Inflammatory macrophage (primary cell): ENCODE results near the gene CKLF.
"Not testable (repeated sequence)": the region's sequence is repeated elsewhere in the genome, so short reads cannot be mapped to it uniquely, and the experiment has no call there.

Source experiments
- DNase-seq, 2 donors: peaks; one replicate each; pipeline ENCODE4 v3.0.0-alpha.2; 2020 to 2022

CKLF gene

DNA sequence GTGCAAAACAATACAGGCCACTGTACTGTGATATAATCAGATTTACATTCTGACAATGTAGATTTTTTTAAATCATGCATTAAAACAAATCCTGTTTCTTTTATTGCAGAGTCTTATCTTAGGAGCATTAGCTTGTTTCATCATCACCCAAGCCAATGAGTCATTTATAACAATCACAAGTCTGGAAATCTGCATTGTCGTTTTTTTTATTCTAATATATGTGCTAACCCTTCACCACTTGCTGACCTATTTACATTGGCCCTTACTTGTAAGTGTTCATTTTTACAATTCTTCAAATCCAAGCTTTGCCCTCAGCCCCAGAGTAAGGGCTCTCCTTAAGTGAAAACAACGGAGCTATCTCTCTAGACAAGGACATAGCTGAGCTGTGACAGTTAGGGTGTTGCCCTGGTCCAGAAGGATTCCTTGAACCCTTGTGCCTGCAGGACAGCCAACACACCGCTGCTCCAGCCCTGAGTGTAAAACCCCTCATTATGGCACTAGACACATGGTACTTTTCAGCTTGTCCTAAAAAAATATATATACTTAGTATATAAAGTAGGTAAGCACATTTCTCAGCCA is 17.5 kb downstream of the CKLF start:
- DNase-seq: peak; percentile 44 to 58

DNA sequence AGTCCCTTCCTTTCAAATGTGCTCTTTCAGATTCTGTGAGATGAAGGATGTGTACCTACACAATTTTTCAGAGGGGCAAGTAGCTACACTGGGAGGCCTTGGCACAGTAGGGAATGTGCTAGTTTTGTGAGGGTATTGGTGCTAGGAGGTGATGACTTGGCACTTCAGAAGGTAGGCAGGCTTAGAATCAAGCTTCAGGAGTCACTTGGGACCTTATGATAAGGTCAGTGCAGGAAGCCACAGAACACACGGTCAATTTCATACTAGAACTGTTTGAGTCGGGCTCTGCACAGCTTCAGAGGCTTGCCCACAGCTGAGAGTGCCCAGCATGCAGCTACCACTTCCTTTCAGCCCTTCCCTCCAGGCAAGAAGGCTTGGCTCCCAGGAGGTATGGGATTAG is 20.0 kb downstream of the CKLF start:
- DNase-seq: no peak

DNA sequence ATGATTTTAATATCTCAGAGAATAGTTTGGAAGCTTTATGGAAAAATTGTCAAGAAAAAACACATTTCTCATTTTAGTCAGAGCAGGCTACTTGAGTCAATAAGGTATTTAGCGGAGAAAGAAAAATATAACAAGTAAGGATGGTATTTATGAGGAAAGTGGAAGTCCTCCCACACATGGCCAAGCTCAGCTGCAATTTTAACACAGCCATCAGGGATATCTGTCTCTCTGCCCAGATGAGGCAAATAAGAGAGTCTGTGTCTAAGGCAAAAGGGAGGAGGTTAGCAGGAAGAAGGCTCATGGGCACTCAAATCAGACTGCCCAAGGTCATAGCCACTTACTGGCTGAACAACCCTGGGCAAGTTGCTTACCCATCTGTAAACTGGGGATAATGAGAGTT is 21.7 kb downstream of the CKLF start:
- DNase-seq: peak; percentile 49 to 65

DNA sequence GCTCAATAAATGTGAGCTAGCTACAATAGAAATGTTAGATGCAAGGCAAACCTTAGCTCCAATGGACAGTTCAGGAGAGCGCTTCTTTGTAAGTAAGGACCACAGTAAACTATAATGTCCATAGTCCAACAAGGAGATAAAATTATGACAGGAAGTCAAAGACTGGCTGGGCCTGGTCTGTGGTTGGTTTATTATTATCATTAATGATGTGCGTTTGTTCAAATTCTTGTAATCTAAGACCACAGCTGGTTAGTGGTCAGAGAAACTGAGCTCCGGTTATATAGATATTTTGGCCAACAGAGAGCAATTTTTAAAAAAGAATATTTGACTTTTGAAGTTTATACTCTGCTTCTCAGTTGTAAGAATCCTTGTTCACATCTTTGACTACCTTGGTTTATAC is 22.2 kb downstream of the CKLF start:
- DNase-seq: no peak

DNA sequence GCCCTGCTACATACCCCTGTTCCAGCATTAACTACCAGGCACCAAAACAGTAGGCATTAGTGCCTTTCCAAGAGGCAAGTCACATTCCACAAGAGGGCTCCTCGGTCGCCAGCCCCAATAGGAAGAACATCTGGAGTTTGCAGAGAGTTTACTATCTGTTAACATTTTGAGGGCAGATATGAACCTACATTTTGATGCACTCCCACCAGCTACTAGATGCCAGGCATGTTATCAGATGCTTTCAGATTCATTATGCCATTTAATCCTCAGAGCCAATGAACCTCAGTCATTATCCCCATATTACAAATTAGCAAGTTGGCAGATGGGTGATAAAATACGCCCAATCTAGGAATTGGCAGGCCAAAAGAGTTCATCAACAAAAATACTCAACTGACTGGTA is 22.7 kb downstream of the CKLF start:
- no peak for DNase-seq

DNA sequence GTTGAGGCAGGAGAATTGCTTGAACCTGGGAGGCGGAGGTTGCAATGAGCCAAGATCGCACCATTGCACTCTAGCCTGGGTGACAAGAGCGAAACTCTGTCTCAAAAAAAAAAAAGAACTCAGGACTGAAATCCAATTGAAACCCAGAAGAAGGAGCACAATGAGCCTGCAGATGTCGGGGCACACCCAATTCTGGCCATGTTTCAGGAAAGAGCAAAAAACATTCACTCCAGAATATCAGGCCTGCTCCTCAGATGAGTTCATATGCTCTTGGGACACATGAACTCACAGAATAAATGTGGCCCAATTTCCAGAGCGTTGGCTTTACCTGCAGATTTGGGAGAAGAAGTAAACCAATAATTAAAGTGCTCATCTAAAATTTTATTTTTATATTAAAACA is 23.9 kb downstream of the CKLF start:
- DNase-seq: no peak

DNA sequence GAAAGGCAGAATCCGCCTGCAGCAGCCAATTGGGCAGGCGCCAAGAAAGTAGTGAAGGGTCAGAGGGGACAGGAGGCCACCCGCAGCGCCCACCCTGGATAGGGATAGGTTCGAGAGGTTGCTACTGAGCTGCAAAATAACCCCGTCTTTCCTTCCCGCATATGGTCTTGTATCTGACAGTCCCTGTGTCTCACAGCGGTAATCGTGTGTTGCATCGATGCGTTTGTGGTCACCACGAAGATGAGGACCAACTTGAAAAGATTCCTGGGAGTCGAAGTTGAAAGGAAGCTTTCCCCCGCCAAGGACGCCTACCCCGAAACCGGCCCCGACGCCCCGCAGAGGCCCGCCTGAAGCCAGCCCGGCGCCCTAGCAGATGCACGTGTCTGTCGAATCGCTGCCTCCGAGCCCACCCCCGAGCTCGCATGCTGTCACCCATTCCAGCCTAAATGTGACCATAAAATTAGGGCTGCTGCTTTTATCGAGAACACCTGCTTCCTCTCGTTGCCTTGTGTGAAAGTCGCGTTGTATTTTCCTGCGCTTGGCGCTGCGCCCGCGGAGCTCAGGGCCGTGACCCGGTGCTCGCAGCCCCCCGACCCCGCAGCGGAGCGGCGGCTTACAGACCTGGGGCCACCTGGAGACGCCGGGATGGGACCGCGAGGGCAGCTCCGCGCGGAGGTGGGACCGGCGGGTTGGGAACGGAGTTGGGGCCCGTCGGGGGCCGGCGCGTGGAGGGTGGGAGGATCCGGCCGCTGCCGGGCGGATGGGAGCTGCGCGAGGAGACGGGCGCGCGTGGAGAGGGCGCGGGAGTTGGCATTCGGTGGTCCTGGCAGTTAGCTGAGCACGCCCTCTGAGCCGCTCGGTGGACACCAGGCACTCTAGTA is 26.5 kb downstream of the CKLF start, which contains the start of gene CMTM2:
CMTM2 (plus strand) TSS at position 813 of the 881 bp plus-strand sequence. CDS start 145 bp downstream, outside the sequence.
- no peak for DNase-seq

DNA sequence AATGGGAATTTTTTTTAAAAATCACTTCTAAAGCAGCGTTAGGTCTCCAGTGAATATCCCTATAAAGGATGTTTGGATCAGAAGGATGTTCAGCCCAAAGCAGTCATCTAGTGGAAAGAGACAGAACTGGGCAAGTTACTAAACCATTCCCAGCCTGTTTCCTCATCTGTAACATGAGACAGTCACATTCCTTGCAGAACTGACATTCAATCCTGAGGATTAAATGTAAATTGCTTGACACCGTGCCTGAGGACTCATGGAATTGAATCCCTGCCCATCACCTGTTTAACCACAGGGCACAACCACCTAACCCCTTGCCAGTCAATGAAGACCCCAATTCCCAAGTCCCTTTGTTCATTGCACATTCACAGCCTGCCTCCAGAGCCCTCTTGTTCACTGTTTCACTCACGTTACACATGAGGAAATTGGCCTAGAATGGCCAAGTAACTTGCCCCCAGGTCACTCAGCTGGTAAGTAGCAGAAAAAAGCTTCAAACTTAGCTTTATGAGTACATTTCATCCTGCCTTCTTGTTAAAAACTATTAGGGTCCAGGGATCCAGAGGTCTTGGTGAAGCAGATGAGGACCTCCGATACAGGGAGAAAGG is 28.3 kb downstream of the CKLF start:
- DNase-seq: no peak

DNA sequence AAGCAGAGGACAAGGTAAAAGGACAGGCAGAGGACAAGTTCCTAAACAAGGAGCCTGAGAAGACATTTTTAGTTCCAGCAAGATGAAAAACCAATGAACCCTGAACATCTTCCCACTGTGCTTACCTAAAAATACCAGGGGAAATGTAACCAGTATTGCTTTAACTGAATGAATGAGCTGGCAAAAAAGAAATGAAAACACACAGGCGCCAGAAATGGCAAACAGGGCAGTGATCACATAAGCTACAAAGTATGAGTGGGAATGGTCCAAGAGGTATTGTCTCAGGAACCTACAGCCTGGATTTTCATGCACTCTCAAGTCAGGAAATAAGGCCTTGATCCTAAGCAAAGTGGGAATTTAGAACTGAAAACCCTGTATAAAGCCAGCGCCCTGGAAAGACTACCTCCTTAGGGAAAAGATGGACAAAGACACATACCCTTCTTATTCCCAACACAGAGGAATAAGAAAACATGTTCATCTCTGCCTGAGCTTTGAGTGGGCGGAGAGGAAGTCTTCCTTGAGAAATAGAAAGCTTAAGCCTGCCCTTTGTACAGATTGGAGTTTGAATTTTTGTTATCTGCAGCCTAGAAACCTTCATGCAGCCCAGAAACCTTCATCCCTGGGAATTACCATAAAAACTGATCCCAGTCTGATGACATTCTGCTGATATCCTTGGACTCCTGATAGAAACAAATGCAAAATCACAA is 29.0 kb downstream of the CKLF start:
- DNase-seq: peak; percentile 71 to 75

DNA sequence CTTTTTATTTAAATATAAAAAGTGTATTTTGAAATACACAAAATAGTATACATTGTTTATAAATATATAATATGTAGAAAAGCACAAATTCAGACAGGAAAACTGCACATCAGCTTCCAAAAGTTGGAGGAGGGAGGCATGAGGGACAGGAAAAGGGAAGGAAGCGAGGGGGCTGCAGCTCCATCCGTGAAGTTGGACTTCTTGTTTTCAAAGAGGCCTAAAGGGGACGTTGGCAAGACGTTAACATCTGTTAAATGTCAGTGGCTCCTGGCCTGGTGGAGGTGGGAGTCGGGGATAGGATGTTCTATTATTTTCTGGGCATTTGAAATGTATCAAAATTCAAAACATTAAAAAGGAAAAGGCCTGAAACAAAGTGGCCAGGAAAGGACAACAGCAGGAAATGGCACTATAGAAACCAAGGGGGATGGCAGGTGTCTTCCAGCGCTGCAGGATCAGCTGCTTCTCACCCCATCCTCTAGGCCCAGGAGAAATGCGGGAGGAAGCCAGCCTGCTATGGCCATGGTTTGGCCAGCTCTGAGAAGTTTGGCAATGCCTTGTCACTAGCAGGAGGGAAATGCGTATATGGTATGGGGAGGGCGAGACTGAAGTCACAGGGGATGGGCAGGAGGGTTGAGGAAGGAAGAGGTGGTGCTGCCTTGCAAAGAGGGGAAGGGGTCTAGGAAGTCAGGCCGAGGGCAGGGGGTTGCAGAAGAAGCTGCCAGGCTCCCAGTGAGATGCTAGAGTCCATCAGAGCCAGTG is 33.3 kb downstream of the CKLF start:
- peak; percentile 36 to 48 for DNase-seq

DNA sequence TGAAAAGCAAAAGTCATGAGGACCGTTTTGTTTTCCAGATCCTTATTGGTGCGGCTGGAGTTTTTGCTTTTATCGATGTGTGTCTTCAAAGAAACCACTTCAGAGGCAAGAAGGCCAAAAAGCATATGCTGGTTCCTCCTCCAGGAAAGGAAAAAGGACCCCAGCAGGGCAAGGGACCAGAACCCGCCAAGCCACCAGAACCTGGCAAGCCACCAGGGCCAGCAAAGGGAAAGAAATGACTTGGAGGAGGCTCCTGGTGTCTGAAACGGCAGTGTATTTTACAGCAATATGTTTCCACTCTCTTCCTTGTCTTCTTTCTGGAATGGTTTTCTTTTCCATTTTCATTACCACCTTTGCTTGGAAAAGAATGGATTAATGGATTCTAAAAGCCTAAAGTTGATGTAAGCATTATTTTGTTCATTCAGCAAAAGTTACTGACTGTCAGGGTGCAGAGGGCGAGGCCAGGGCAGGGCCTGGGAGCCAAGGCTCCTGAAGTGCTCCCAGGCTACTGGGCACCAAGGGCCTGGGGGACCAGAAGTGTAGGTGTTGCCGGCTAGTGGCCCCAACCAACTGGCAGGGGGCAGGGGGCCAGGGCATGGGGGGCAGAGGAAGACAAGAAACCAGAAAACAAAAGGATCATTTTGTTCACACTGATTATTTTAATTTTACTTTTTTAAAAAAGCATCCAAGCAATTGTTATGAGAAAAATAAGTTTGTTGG is 35.7 kb downstream of the CKLF start:
- DNase-seq: no peak

DNA sequence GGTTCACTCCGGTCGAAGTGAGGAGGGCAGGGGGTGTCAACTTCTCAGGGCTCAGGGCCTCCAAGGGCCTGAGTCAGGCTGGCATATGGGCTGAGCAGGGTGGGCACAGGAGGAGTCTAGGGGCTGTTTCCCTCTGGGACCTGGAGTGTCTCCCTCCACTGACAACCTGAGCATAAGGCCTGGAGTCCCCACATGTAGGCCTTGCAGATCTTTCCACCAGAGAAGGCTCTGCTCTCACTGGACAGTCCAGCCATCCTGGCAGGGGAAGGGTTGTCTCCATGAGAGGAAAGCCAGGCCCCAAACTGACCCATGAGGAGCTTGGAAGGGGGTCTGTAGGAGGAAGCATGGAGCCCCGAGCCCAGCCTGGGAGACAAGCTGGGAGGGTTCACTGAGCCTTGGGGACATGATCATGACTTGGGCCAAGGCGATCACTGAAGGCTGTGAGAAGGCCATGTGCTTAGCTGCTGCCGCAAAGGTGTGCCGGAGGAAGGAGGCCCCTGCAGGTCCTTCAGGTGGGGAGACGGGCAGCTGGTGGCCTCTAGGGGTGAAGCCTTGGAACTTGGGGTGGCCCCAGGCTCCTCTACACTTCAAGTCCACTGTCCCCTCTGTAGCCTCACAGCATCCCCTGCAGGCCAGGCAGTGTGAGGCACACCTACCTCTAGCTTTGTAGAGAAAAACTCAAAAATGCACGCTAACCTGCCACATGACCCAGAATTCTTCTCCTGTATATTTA is 36.8 kb downstream of the CKLF start:
- peak; percentile 77 to 84 for DNase-seq

DNA sequence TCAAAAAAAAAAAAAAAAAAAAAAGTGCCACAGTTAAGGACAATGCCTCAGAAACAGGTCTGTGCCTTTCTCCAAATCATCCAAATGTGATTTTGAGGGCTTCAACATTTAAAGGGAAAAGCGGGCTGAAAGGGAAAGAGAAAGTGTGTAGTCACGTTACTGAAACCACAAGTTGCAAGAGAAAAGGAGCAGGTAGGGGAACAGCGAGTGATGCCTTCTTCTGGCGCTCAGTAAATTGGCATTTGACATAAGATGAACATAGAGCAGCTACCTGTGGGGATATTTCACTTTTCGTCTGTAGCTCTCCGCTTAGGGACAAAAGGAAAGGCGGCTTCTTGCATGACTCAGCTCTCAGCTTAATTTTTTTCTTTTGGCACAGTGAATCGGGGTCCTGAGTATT is 37.9 kb downstream of the CKLF start:
- no peak for DNase-seq

DNA sequence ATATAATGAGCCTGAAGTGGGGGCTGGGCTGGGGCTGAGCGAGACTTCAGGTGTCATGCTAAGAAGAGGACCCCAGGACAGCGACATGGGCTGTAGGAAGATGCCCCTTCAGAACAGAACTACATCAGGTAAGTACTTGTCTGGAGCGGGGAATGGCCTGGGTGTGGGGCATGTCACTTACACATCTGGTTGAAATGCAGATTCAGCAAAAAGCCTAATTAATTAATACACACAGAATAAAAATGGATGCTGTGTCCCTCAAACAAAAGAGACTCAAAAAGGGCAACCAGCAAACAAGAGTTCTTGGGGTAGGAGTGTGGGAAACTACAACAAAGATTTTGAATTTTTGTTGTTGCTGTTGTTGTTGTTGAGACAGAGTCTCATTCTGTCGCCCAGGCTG is 38.6 kb downstream of the CKLF start:
- DNase-seq: no peak

DNA sequence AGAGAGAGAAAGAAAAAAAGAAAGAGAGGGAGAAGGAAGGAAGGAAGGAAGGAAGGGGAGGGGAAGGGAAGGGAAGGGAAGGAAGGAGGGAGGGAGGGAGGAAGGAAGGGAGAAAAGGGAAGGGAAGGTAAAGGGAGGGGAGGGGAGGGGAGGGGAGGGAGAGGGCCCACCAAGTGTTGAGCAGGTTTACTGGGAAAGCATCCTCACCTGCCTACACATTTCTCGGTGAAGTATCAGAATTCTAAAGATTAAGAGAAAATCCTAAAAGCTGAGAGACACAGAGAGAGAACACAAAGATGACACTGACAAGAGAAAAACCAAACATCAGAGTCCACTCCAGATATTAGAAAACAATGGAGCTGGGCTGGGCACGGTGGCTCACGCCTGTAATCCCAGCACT is 39.9 kb downstream of the CKLF start:
- no peak for DNase-seq

DNA sequence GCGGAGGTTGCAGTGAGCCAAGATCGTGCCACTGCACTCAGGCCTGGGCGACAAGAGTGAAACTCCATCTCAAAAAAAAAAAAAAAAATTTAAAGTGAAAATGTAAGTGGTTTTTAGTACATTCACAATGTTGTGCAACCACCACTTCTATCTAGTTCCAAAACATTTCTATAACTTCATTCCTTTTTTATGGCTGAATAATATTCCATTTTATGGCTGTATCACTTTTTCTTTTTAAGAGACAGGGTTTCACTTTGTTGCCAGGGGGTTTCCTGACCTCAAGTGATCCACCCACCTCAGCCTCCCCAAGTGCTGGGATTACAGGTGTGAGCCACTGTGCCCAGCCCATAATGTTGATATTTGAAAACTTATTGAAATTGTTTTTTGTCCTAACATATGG is 40.4 kb downstream of the CKLF start:
- DNase-seq: no peak

DNA sequence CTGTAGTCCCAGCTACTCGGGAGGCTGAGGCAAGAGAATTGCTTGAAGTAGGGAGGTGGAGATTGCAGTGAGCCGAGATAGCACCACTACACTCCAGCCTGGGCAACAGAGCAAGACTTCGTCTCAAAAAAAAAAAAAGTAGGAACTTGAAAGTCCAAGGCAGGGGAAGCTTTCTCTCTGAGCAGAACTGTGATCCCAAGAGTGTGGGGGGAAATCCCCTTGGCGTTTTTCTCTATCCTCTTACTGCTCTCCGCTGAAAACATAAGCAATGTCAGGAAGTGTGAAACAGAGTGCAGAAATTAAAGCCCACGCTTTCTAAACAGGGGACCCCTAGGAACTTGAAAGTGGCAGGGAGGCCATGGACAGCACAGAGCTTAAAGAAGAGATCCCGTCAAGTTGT is 42.4 kb downstream of the CKLF start:
- peak; percentile 70 to 81 for DNase-seq

DNA sequence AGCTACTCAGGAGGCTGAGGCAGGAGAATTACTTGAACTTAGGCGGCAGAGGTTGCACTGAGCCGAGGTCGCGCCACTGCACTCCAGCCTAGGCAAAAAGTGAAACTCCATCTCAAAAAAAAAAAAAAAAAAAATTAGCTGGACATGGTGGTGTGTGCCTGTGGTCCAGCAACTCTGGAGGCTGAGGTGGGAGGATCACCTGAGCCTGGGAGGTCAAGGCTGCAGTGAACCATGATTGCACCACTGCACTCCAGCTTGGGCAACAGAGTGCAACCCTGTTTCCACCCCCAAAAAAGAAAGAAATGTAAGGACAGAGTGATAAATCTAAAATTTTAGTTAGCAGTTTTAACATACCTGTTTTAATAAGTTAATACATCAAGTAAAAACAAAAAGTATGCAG is 44.2 kb downstream of the CKLF start:
- not testable (repeated sequence) for DNase-seq

DNA sequence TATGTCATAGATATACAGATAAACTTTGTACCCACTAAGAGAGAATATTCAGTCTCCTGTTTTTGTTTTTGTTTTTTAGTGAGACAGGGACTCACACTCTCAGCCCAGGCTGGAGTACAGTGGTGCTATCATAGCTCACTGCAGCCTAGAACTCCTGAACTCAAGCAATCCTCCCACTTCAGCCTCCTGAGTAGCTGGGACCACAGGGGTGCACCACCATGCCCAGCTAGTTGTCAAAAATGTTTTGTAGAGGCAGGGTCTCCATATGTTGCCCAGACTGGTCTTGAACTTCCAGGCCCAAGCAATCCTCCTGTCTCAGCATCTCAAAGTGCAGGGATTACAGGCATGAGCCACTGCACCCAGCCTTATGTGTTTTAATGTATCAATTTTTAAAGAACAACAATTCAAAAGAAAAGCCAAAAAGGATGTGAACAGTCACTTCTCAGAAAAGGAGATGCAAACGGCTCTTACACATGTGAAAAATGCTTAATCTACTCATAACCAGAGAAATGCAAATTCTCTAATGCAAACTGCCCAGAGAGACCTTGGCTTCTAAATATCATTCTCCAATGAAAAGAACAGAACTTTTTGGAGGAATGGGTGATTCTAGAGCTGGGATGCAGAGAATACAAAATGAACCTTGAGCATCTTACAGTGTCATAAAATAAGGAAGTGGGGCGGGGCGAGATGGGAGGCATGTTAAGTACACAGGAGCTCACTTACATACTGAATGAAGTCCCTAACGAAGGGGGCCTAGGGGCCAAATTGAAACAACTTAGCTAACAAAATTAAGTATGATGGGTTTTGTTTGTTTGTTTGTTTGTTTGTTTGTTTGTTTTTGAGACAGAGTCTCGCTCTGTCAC is 44.8 kb downstream of the CKLF start:
- no peak for DNase-seq

DNA sequence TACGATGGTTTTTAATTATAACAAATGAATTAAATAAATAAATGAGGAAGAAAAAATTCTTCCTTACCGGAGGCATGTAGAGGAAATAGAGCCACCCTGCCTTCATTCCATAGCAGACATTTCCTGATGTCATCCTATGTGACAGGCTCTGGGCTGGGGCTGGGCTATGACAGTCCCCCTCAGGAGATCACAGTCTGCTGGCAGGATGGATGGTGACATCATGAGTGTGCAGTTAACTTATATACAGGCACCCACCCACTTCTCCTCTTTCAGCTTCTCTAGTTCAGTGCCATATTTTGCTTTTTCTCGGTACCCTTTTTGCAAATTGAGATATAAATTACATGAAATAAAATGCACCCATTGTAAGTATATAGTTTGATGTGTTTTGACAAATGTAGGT is 45.7 kb downstream of the CKLF start:
- peak; percentile 47 to 60 for DNase-seq
